IMR-90 (cell line): Measurements from ENCODE around the gene GOSR1. TPM values are rescaled to one million over a fixed set of nuclear protein-coding genes. Genes with fewer than 3 reads are reported as not detected.
A peak's percentile ranks its signal among the peaks of the same experiment; 100 is the strongest.

Source experiments
- ATAC-seq: fragments of 200-7000 bp; cut with Tn5 transposase; 2 replicates; pipeline ENCODE4 v1.9.1; 2020; ENCODE audit warnings: low read depth, mild to moderate bottlenecking, moderate library complexity
- BruUV-seq: library from RNA; stranded (reverse); fragments of 400-500 nt; replicated peaks from 2 replicates; lab custom pipeline; 2021; lab: Mats Ljungman, UMichigan
- CTCF ChIA-PET: fragments of 300-600 bp; formaldehyde crosslinking; extraction: SDS; loops from one replicate; lab custom pipeline; 2021; ENCODE audit warnings: antibody characterized with exemption; lab: Yijun Ruan, JAX
- POLR2A ChIA-PET: fragments of 300-600 bp; sonication (Branson Sonifier 250); formaldehyde crosslinking; loops from one replicate; lab custom pipeline; 2022; ENCODE audit warnings: antibody characterized with exemption; ENCODE audit not compliant: unreplicated experiment; lab: Charles Lee
- DNase-seq: peaks from one replicate; pipeline ENCODE4 v3.0.0; 2013
- H2AFZ ChIP-seq: replicated peaks from 2 replicates; pipeline ENCODE3; 2013; ENCODE audit warnings: low read length, mild to moderate bottlenecking; ENCODE audit not compliant: poor library complexity
- H2AK5ac ChIP-seq: 2 replicates; pipeline ENCODE4 v1.6.1; 2013; ENCODE audit warnings: low read depth, low read length, inconsistent platforms
- H2AK9ac ChIP-seq: replicated peaks from 2 replicates; pipeline ENCODE3; 2013; ENCODE audit warnings: mild to moderate bottlenecking, low read depth, low read length, moderate library complexity; ENCODE audit not compliant: poor library complexity
- H2BK120ac ChIP-seq: 2 replicates; pipeline ENCODE4 v1.6.1; 2013; ENCODE audit warnings: low read depth, low read length, inconsistent platforms
- H2BK15ac ChIP-seq: 3 replicates; pipeline ENCODE4 v1.6.1; 2013; ENCODE audit warnings: low read depth, low read length, inconsistent platforms
- H2BK20ac ChIP-seq: 2 replicates; pipeline ENCODE4 v1.6.1; 2013; ENCODE audit warnings: low read depth, mild to moderate bottlenecking, inconsistent platforms, low read length, moderate library complexity
- H2BK5ac ChIP-seq: 2 replicates; pipeline ENCODE4 v1.6.1; 2013; ENCODE audit warnings: mild to moderate bottlenecking, low read depth, low read length, inconsistent platforms; ENCODE audit not compliant: poor library complexity, severe bottlenecking
- H3K14ac ChIP-seq: replicated peaks from 2 replicates; pipeline ENCODE4 v1.6.1; 2013; ENCODE audit warnings: low read depth, low read length, inconsistent platforms
- H3K18ac ChIP-seq: 2 replicates; pipeline ENCODE4 v1.6.1; 2013; ENCODE audit warnings: low read depth, low read length, control low read depth
- H3K23ac ChIP-seq: 2 replicates; pipeline ENCODE4 v1.6.1; 2013; ENCODE audit warnings: low read depth, low read length, inconsistent platforms
- H3K27ac ChIP-seq: 2 replicates; pipeline ENCODE4 v1.5.1; 2013; ENCODE audit warnings: mild to moderate bottlenecking, control low read depth, low read length; ENCODE audit not compliant: insufficient read depth
- H3K27me3 ChIP-seq: 2 replicates; pipeline ENCODE4 v1.6.1; 2013; ENCODE audit warnings: low read length; ENCODE audit not compliant: control insufficient read depth, insufficient read depth
- H3K36me3 ChIP-seq: 2 replicates; pipeline ENCODE4 v1.6.1; 2013; ENCODE audit warnings: low read length, mixed read lengths; ENCODE audit not compliant: control insufficient read depth, insufficient read depth
- H3K4ac ChIP-seq: 2 replicates; pipeline ENCODE4 v1.6.1; 2013; ENCODE audit warnings: low read depth, low read length, inconsistent platforms
- H3K4me1 ChIP-seq: 2 replicates; pipeline ENCODE4 v1.6.1; 2013; ENCODE audit warnings: low read length, mixed read lengths; ENCODE audit not compliant: control insufficient read depth, insufficient read depth
- H3K4me2 ChIP-seq: 2 replicates; pipeline ENCODE4 v1.6.1; 2013; ENCODE audit warnings: low read depth, mild to moderate bottlenecking, control low read depth, low read length, moderate library complexity
- H3K4me3 ChIP-seq: 2 replicates; pipeline ENCODE4 v1.5.1; 2013; ENCODE audit warnings: low read depth, mild to moderate bottlenecking, control low read depth, low read length, moderate library complexity; ENCODE audit not compliant: insufficient read depth
- H3K56ac ChIP-seq: 2 replicates; pipeline ENCODE4 v1.6.1; 2013; ENCODE audit warnings: low read length, inconsistent platforms; ENCODE audit not compliant: insufficient read depth; ENCODE audit errors: extremely low read depth
- H3K79me1 ChIP-seq, 2 experiments: 2 replicates each; pipeline ENCODE4 v1.6.1; 2013; ENCODE audit warnings: low read length in 2 of 2, inconsistent platforms in 1 of 2, low read depth in 1 of 2
- H3K9ac ChIP-seq: 2 replicates; pipeline ENCODE4 v1.6.1; 2013; ENCODE audit warnings: low read depth, low read length, control low read depth
- H3K9me1 ChIP-seq: 2 replicates; pipeline ENCODE4 v1.6.1; 2013; ENCODE audit warnings: low read length, inconsistent platforms; ENCODE audit not compliant: insufficient read depth
- H3K9me3 ChIP-seq: 2 replicates; pipeline ENCODE4 v1.6.1; 2013; ENCODE audit warnings: low read length; ENCODE audit not compliant: control insufficient read depth, insufficient read depth
- H4K20me1 ChIP-seq: 2 replicates; pipeline ENCODE4 v1.6.1; 2013; ENCODE audit warnings: low read length, inconsistent platforms; ENCODE audit not compliant: insufficient read depth
- H4K5ac ChIP-seq: 2 replicates; pipeline ENCODE4 v1.6.1; 2013; ENCODE audit warnings: mild to moderate bottlenecking, low read depth, low read length, control low read depth
- H4K8ac ChIP-seq, 2 experiments: 2 replicates each; pipeline ENCODE4 v1.6.1; 2013; ENCODE audit warnings: low read depth in 2 of 2, low read length in 2 of 2, control low read depth in 1 of 2, inconsistent platforms in 1 of 2
- H4K91ac ChIP-seq: 2 replicates; pipeline ENCODE4 v1.6.1; 2013; ENCODE audit warnings: low read depth, low read length, inconsistent platforms; ENCODE audit not compliant: insufficient read depth
- CEBPB ChIP-seq: IDR thresholded peaks from 2 replicates; pipeline ENCODE4 v1.6.1; 2012; ENCODE audit warnings: low read depth, low read length, improper control_type of control experiment
- CHD1 ChIP-seq: IDR thresholded peaks from 2 replicates; pipeline ENCODE4 v1.6.1; 2012; ENCODE audit warnings: low read depth, low read length, improper control_type of control experiment
- CTCF ChIP-seq: conservative IDR thresholded peaks from 2 replicates; pipeline ENCODE4 v1.5.1; 2012; ENCODE audit warnings: mild to moderate bottlenecking, low read depth, low read length, improper control_type of control experiment
- FOS ChIP-seq: fragments of 150-350 bp; IDR thresholded peaks from 2 replicates; pipeline ENCODE4 v1.6.1; 2016; ENCODE audit warnings: low read depth, low read length
- MAFK ChIP-seq: IDR thresholded peaks from 2 replicates; pipeline ENCODE4 v1.6.1; 2012; ENCODE audit warnings: low read depth, low read length, improper control_type of control experiment
- MAZ ChIP-seq: IDR thresholded peaks from 2 replicates; pipeline ENCODE4 v1.6.1; 2012; ENCODE audit warnings: low read depth, mild to moderate bottlenecking, low read length, improper control_type of control experiment, moderate library complexity, borderline replicate concordance
- NFE2L2 ChIP-seq: fragments of 150-350 bp; IDR thresholded peaks from 2 replicates; pipeline ENCODE4 v1.6.1; 2016; ENCODE audit warnings: low read depth, mild to moderate bottlenecking, low read length
- USF2 ChIP-seq: fragments of 150-350 bp; IDR thresholded peaks from 2 replicates; pipeline ENCODE4 v1.6.1; 2017; ENCODE audit warnings: mild to moderate bottlenecking, antibody characterized with exemption, low read length, low read depth
- WGBS, 2 experiments: methylation state at CpG; one replicate each; pipeline versions ENCODE4 v1.1.5 to v1.1.7; 2013; ENCODE audit warnings: missing lambda C conversion rate in 2 of 2; ENCODE audit not compliant: insufficient read length in 1 of 2; ENCODE audit errors: extremely low coverage in 2 of 2; 5-methylcytosine and 5-hydroxymethylcytosine counted together
- dilution Hi-C: fragments of 300-500 bp; cut with HindIII; formaldehyde crosslinking; loops from one replicate; pipeline ENCODE4 v1.14.3; 2018; ENCODE audit warnings: low sequenced_read_pairs; ENCODE audit not compliant: unreplicated experiment
- in situ Hi-C: fragments of 300-500 bp; cut with MboI; formaldehyde crosslinking; loops from 3 replicates; pipeline ENCODE4 v1.14.3; 2019; ENCODE audit warnings: low sequenced_read_pairs, inconsistent platforms, mixed read lengths
- intact Hi-C: fragments of 100-400 bp; cut with micrococcal nuclease; formaldehyde crosslinking; loops from 2 replicates; pipeline ENCODE4 v1.10.0; 2022
- polyA plus RNA-seq, 3 experiments: library from polyadenylated mRNA; depleted of rRNA; stranded (reverse); fragments of >200 nt; gene quantifications; 2 replicates each; pipeline ENCODE4 v1.2.3, GENCODE V29; 2012; ENCODE audit warnings: low replicate concordance in 1 of 3
- total RNA-seq: library from RNA; depleted of rRNA; stranded (reverse); fragments of >200 nt; gene quantifications from 2 replicates; pipeline ENCODE4 v1.2.3, GENCODE V29; 2012

Gene GOSR1
- total and polyA plus RNA-seq, 2 of the 4 experiments (the other 2 are of a cell fraction): 21.2 to 47.5 TPM

- in situ Hi-C loops (no loop called here), dilution Hi-C loops (no loop called here), intact Hi-C loops (loop anchor here (5.0 kb wide), 1 partner anchor 57 kb away; no protein-coding TSS in a partner anchor)
- ChIA-PET POLR2A (interaction anchor here (0.6 kb wide), 1 partner anchor 168 kb away, joined by 3 read pairs; no protein-coding TSS in a partner anchor), CTCF (no interaction called here)
- Histone ChIP-seq H2BK5ac (peak overlapping the region; percentile 7), H2BK120ac (peak overlapping the region; percentile 44; the same call in 1 of the 2 replicates), H3K9me3 (no peaks in the 10 kb centered on the region), H2AK5ac (peak overlapping the region; percentile 90), H3K14ac (peak overlapping the region; percentile 62), H3K4me3 (no peak overlapping the region), H3K18ac (peak overlapping the region; percentile 51; the same call in 1 of the 2 replicates), H2AK9ac (peak overlapping the region; percentile 11), H3K4ac (peak overlapping the region; percentile 80), H3K9me1 (peaks cover 11% of the 10 kb centered on the region), H4K91ac (0 out of 2 replicates have a peak overlapping the region, but pooled peaks have one; percentile 40), H3K36me3 (no peaks in the 10 kb centered on the region), H3K4me2 (no peak overlapping the region), H4K5ac (no peak overlapping the region; the same call in 1 of the 2 replicates), H2BK20ac (peak overlapping the region; percentile 22; the same call in 1 of the 2 replicates), H2AFZ (no peak overlapping the region), H3K79me1 (0 out of 4 replicates have a peak, but pooled peaks cover 0 to 4% of the 10 kb centered on the region in 2 experiments), H3K27me3 (no peaks in the 10 kb centered on the region), H4K8ac (no peak overlapping the region), H2BK15ac (peak overlapping the region; percentile 65; the same call in 1 of the 3 replicates), H3K56ac (no peak overlapping the region), H4K20me1 (no peaks in the 10 kb centered on the region), H3K23ac (no peak overlapping the region), H3K27ac (no peak overlapping the region), H3K9ac (no peak overlapping the region), H3K4me1 (peaks cover 7% of the 10 kb centered on the region)
- ATAC-seq (peak; percentile 85), DNase-seq (peak; percentile 71)
- no peak for TF ChIP-seq USF2
- no peak for TF ChIP-seq CEBPB
- TF ChIP-seq FOS: no peak
- TF ChIP-seq NFE2L2: no peak
- TF ChIP-seq CHD1: no peak
- no peak for TF ChIP-seq MAZ
- no peak for TF ChIP-seq MAFK
- TF ChIP-seq CTCF: no peak
- no CpG with 5 or more reads among the region's 2 CpGs for whole genome bisulfite sequencing, 2 experiments
- no TSS peak for BruUV-seq
Measured at GRCh38 chr17:30530346-30531025, 53.3 kb downstream of the GOSR1 start.
